Activated CD4-positive, CD25-positive, alpha-beta regulatory T cell treated with anti-CD3 and anti-CD28 coated beads, Interleukin-2, amount 50 U/mL, for 72 hours (primary cell): ENCODE results near the gene C18orf32.
"Not testable (repeated sequence)": the region's sequence is repeated elsewhere in the genome, so short reads cannot be mapped to it uniquely, and the experiment has no call there.

Experiments
- DNase-seq: peaks from one replicate; pipeline ENCODE4 v3.0.0; 2021

The C18orf32 gene

GRCh38 chr18:49500201-49500921, 13.3 kb upstream of the C18orf32 start:
- DNase-seq = no peak

GRCh38 chr18:49499046-49499637, 12.1 kb upstream of the C18orf32 start:
- no peak for DNase-seq

- no peak for DNase-seq
Measured at GRCh38 chr18:49495480-49495879, 8.4 kb upstream of the C18orf32 start.

- DNase-seq = no peak
Measured at GRCh38 chr18:49495076-49495475, 8.0 kb upstream of the C18orf32 start.

GRCh38 chr18:49494660-49495059, 7.6 kb upstream of the C18orf32 start:
- DNase-seq = no peak

- no peak for DNase-seq
Measured at GRCh38 chr18:49492694-49493033, 5.6 kb upstream of the C18orf32 start.

GRCh38 chr18:49491857-49492693, 5.0 kb upstream of the C18orf32 start, which contains the start of gene RPL17:
Gene RPL17 (minus strand): TSS chr18:49492465.
- DNase-seq = peak; percentile 74

- DNase-seq = no peak
Measured at GRCh38 chr18:49491534-49491856, 4.5 kb upstream of the C18orf32 start.

GRCh38 chr18:49490246-49490762, 3.3 kb upstream of the C18orf32 start:
- no peak for DNase-seq

- DNase-seq = no peak
Measured at GRCh38 chr18:49487711-49488310, 777 bp upstream of the C18orf32 start.

GRCh38 chr18:49486606-49486952, 455 bp downstream of the C18orf32 start:
- no peak for DNase-seq

- DNase-seq = no peak
Measured at GRCh38 chr18:49486134-49486533, 900 bp downstream of the C18orf32 start.

GRCh38 chr18:49483198-49483597, 3.8 kb downstream of the C18orf32 start:
- DNase-seq = no peak

GRCh38 chr18:49481907-49482306, 5.1 kb downstream of the C18orf32 start:
- DNase-seq = no peak

GRCh38 chr18:49481317-49481716, 5.7 kb downstream of the C18orf32 start:
- DNase-seq = no peak

GRCh38 chr18:49479381-49480137, 7.5 kb downstream of the C18orf32 start:
- no peak for DNase-seq

- DNase-seq = no peak
Measured at GRCh38 chr18:49476664-49477411, 10.2 kb downstream of the C18orf32 start.

GRCh38 chr18:49474935-49475334, 12.1 kb downstream of the C18orf32 start:
- DNase-seq = not testable (repeated sequence)

GRCh38 chr18:49473721-49474120, 13.3 kb downstream of the C18orf32 start:
- DNase-seq = no peak

GRCh38 chr18:49472459-49472858, 14.6 kb downstream of the C18orf32 start:
- DNase-seq = no peak

GRCh38 chr18:49471532-49471931, 15.5 kb downstream of the C18orf32 start:
- DNase-seq = no peak

GRCh38 chr18:49467599-49467998, 19.4 kb downstream of the C18orf32 start:
- no peak for DNase-seq
